Transverse colon (tissue), 4 donors: ENCODE results near the gene ROBO1.

Experiments
- EP300 ChIP-seq: sonication (generic); formaldehyde crosslinking; IDR thresholded peaks from one replicate; pipeline ENCODE4 v1.6.1; 2017; ENCODE audit warnings: antibody characterized with exemption, low read depth
- POLR2A ChIP-seq: fragments of 450-650 bp; IDR thresholded peaks from one replicate; pipeline ENCODE4 v1.6.1; 2016; ENCODE audit warnings: antibody characterized with exemption, mild to moderate bottlenecking, moderate library complexity
- POLR2AphosphoS5 ChIP-seq, 3 donors: sonication (generic); formaldehyde crosslinking; IDR thresholded peaks; one replicate each; pipeline ENCODE4 v1.6.1; 2016; ENCODE audit warnings: antibody characterized with exemption in 3 of 3
- TF ChIP-seq, protein P1 (sequence below), 5 experiments: fragments of 200-600 bp in 3 of 5; fragments of 450-650 bp in 2 of 5; sonication (generic) in 3 of 5; IDR thresholded peaks; 1 replicate in 2 of 5; 2 replicates in 3 of 5; pipeline ENCODE4 v1.5.1; 2016 to 2017; ENCODE audit warnings: antibody characterized with exemption in 5 of 5, inconsistent platforms in 3 of 5, mild to moderate bottlenecking in 2 of 5, moderate library complexity in 1 of 5

DNA sequence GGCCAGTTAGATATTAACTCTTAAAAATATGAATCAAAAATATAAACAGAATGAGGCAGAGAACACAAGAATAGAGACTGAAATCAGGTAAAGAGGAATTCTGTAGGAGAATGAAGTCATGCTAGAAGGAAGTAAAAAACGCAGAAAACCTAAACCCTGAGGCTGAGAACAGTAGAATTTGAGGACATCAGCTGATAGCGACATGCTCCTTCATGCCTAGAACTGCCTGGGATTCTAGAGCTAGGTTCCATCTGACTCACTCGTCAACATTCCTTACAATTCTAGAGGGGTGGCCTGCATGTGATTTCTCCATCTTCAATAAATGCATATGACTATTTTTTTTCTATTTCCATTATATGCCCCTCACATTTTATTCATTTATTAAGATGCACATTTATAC, 343.0 kb downstream of the ROBO1 start:
- TF ChIP-seq, protein P1, sequence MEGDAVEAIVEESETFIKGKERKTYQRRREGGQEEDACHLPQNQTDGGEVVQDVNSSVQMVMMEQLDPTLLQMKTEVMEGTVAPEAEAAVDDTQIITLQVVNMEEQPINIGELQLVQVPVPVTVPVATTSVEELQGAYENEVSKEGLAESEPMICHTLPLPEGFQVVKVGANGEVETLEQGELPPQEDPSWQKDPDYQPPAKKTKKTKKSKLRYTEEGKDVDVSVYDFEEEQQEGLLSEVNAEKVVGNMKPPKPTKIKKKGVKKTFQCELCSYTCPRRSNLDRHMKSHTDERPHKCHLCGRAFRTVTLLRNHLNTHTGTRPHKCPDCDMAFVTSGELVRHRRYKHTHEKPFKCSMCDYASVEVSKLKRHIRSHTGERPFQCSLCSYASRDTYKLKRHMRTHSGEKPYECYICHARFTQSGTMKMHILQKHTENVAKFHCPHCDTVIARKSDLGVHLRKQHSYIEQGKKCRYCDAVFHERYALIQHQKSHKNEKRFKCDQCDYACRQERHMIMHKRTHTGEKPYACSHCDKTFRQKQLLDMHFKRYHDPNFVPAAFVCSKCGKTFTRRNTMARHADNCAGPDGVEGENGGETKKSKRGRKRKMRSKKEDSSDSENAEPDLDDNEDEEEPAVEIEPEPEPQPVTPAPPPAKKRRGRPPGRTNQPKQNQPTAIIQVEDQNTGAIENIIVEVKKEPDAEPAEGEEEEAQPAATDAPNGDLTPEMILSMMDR (IDR thresholded peaks at IDR 0.05) = no peak
- no peak for TF ChIP-seq POLR2A
- no peak for TF ChIP-seq EP300
- TF ChIP-seq POLR2AphosphoS5 (IDR thresholded peaks at IDR 0.05) = no peak
